GM18498 (cell line): ENCODE measurements around the gene ZNF487.
A peak's percentile ranks its signal among the peaks of the same experiment; 100 is the strongest.
"Not testable (repeated sequence)": the region's sequence is repeated elsewhere in the genome, so short reads cannot be mapped to it uniquely, and the experiment has no call there.

Source experiments
- ATAC-seq: cut with Tn5 transposase; IDR thresholded peaks from one replicate; pipeline ENCODE4 v1.9.1; 2021; ENCODE audit warnings: mild to moderate bottlenecking, moderate library complexity; ENCODE audit not compliant: unreplicated experiment

Gene ZNF487

DNA sequence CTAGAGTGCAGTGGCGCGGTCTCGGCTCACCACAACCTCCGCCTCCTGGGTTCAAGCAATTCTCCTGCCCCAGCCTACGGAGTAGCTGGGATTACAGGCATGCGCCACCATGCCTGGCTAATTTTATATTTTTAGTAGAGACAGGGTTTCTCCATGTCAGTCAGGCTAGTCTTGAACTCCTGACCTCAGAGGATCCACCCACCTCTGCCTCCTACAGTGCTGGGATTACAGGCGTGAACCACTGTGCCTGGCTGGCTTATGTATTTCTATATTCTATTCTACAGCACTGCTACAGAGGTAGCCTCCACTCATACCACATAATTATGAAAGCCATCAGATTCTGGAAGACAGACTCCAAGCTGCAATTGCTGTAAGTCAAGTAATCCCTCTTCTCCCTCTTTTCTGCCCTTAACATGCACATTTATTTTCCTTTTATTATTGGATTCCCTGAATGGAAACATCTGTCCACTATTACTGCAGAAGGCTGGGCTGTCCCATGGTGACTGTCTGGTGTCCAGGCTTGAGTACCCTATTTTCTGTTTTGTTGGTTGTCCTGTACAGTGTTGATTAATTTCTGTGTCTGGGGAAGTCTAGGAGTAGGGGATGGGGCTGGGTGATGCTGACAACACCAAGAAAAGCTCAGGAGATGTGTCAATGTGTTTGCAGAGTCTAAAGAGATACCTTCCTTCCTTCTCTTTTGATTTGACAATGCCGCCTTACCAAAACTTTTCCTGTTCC lies 5.8 kb upstream of the ZNF487 start:
- no peak for ATAC-seq

DNA sequence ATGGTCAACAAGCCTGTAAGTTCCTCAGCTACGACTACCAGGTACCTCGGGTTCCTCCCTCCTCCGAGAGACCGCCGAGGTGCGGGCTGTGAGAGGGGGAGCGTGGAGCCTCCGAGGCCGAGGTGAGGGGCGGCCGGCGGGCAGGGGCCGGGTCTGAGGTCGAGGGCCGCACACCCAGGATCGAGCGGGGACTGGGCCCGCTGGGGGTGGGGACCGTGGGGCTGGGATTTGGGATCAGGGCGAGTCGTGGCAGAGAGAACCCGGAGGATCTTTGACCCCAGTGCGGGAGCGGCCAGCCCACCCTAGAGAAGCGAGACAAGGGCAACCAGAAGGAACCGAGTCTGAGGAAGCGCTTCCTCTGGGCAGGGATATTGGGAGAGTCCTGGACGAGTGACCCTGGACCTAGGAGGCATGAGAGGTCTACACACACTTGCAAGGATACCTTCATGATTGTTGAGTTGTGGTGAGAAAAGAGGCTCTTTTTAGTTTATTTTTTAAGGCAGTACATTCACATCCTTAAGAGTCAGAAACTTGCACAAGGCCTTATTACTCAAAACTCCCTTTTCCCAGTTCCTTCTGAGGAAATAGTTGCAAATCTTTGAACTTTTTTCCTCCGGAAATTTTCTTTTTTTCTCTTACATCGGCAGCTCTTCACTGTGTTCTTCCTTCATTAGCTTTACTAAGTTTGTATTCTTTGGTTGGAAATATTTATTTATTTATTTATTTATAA lies 395 bp downstream of the ZNF487 start:
- ATAC-seq = no peak

GRCh38 chr10:43440463-43441134 lies 3.7 kb downstream of the ZNF487 start:
- ATAC-seq = no peak

DNA sequence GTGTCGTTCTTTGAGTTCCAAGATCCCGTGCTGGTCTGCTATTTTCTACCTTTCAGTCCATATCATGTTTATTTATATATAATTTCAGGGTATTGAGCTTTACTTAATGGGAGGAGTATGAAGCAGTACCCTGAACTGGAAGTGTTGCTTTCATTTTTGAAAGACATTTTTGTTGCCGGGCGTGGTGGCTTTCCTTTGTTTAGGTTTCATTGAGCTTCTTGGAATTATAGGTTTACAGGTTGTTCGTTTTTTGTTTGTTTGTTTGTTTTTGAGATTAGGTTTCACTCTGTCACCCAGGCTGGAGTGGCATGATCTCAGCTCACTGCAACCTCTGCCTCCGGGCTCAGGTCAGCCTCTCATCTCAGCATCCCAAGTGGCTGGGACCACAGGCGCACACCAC lies 7.4 kb downstream of the ZNF487 start:
- ATAC-seq = no peak

GRCh38 chr10:43444897-43445466 lies 8.1 kb downstream of the ZNF487 start:
- ATAC-seq = no peak

GRCh38 chr10:43446219-43447017 lies 9.5 kb downstream of the ZNF487 start:
- not testable (repeated sequence) for ATAC-seq

- ATAC-seq = no peak
These were observed 11.8 kb downstream of the ZNF487 start for GRCh38 chr10:43448742-43449141.

- no peak for ATAC-seq
These were observed 15.5 kb downstream of the ZNF487 start for GRCh38 chr10:43452356-43452914.

DNA sequence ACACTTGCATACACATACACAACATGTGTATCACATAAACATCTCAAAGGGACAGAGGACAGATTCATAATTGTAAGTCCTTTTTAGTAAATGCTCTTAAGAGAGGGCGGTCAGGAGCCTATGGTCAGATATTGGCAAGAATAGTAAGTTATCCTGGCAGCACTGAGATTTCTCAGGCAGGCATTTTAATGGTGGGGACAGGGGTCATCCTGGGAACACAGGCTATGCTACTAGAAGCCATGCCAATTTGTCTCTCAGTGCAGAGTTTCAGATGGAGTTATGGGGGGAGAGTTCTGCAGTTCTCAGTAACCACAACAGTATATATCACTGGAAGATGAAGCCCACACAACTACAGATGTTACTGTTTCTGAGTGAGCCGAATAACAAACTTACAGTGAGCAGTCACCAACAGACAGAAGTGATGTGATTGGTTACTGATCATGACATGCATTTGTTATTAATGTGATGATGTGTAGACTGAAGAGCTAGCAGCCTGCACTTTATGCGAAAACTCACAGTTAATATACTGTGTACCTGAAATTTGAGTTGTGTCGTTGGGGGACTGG lies 16.4 kb downstream of the ZNF487 start:
- no peak for ATAC-seq

DNA sequence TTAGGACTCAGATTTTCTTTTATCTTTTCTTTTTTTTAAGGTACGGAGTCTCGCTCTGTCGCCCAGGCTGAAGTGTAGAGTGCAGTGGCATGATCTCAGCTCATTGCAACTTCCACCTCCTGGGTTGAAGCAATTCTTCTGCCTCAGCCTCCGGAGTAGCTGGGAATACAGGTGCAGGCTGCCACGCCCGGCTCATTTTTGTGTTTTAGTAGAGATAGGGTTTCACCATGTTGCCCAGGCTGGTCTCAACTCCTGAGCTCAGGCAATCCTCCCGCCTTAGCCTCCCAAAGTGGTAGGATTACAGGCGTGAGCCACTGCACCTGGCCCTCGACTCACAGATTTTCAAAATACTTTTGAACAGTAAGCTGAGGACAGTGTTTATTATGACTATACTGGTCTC lies 17.1 kb downstream of the ZNF487 start:
- ATAC-seq = not testable (repeated sequence)

DNA sequence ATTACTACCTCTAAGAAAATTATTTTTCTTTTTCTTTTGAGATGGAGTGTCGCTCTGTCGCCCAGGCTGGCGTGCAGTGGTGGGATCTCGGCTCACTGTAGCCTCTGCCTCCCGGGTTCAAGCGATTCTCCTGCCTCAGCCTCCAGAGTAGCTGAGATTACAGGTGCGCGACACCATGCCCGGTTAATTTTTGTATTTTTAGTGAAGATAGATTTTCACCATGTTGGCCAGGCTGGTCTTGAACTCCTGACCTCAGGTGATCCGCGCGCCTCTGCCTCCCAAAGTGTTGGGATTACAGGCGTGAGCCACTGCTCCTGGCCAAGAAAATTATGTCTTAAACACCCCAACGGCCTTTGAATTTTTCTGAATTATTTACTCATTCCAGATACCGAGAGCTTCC lies 19.6 kb downstream of the ZNF487 start:
- ATAC-seq = not testable (repeated sequence)

DNA sequence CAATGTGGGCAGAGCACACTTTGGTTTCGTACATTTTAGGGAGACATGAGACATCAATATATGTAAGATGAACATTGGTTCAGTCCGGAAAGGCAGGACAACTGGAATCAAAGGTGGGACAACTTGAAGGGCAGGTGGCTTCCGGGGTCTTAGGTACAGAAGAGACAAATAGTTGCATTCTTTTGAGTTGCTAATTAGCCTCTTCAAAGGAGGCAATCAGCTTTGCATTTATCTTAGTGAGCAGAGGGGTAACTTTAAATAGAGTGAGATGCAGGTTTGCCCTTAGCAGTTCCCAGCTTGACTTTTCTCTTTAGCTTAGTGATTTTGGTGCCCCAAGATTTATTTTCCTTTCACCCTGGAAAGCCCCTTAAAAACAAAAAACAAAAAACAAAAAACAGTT lies 21.3 kb downstream of the ZNF487 start:
- ATAC-seq = no peak

DNA sequence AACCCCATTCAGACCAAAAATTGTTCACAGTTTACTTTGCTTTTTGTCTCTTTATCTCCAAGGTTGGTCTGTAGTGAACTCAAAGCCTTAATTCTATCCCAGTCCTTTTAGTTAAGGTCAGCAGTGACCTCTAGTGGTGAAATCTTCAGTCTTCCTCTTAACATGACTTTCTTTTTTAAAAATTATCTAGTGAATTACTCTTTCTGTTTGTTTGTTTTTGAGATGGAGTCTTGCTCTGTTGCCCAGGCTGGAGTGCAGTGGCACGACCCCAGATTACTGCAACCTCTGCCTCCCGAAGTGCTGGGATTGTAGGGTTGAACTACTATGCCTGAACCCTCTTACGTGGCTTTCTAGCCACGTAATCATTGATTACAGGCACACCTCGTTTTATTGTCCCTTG lies 25.0 kb downstream of the ZNF487 start:
- peak; percentile 69 for ATAC-seq

DNA sequence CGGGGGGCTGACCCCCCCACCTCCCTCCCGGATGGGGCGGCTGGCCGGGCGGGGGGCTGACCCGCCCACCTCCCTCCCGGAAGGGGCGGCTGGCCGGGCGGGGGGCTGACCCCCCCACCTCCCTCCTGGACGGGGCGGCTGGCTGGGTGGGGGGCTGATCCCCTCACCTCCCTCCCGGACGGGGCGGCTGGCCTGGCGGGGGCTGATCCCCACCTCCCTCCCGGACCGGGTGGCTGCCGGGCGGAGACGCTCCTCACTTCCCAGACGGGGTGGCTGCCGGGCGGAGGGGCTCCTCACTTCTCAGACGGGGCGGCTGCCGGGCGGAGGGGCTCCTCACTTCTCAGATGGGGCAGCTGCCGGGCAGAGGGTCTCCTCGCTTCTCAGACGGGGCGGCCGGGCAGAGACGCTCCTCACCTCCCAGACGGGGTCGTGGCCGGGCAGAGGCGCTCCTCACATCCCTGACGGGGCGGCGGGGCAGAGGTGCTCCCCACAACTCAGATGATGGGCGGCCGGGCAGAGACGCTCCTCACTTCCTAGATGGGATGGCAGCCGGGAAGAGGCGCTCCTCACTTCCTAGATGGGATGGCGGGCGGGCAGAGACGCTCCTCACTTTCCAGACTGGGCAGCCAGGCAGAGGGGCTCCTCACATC lies 28.3 kb downstream of the ZNF487 start:
- ATAC-seq = not testable (repeated sequence)

- ATAC-seq = not testable (repeated sequence)
These were observed 28.8 kb downstream of the ZNF487 start for GRCh38 chr10:43465736-43466120.

DNA sequence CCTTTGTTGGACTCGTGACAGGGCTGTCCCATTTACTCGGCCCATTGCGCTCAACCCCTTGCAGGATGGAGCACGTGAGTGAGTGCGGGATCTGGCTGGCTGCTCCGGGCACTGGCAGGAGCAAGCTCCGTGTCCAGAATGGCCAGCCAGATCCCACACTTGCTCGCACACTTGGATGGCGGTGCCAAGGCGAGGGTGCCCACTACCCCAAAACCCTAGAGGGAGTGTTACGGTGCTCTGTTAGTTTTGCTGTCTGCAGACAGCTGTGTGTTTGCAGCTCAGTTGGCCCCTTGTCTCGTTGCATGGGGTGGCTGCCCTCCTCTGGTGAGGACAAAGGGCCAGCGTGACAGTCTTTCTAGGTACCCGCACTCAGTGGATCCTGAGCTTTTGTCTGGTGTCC lies 34.2 kb downstream of the ZNF487 start:
- ATAC-seq = no peak

DNA sequence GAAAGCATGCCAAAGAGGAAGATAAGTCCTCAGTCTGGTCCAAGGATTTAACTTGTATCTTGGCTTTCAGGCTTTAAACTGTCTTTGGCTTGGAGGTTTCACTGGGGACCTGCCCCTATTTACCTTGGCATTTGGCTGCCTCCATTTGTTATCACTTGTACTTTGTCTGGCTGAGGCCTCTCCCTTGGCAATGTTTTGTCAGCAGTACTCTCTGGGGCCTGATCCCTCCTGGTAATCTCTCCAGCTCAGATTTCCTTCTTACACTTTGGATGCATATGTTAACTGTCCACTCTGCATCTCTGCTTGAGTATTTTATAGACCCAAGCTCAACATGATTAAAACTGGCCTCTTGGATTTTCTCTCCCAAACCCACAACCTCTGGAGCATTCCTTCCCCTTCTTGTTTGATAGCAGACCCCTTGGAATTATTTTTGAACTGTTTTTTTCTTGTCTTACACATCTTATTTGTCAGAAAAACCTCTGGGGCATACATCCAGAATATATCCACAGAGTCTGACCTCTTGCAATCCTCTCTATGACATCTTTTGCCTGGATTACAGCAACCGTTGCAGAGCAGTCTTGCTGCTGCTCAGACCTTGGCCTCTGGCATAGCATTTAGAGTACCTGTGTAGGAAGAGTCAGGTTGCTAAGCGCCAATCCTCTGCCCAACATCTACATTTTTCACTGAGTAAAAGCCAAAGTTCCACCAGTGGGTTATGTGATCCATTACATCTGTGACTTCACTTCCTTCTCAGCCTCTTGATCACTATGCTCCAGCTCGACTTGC lies 35.2 kb downstream of the ZNF487 start:
- ATAC-seq = no peak

DNA sequence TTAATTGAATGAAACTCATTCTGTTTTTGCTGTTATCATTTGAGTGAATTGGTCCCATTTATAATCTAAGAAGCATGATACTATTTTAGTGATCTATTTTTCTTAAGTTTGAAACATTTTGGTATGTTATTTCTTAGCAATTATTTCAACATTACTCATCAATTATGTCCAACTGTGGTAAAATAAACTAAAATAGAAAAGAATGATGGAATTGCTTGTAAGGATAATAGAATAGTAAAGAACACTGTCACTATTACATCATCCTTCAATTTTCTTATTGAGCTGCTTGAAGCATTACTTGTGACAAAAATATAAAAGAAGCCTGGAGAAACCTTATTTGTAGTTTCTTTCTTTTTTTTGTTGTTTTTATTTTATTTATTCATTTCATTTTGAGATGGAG lies 42.4 kb downstream of the ZNF487 start:
- no peak for ATAC-seq
